Measurements from ENCODE around the gene ABCA12.

ABCA12 gene

DNA sequence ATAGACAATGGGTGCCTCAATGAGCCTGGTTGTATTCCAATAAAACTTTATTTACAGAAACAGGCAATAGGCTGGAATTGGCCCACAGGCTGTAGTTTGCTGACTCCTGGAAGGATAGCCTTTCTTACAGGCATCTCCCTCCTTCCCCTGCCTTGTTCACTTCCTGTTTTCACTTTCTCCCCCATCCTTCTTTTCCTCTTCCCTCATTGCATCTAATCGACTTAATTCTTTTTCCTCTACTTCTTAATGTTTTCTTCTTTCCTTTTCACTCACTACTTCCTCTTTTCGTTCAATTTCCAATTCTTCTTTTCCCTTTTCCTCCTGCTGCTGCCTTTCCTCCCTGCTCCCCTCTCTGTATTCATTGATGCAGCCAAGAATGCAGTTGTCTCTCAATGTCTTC, 70.0 kb downstream of the ABCA12 start:
- DNase-seq (ENCODE audit: low read depth) = no peak
- H3K4me3 ChIP-seq (ENCODE audit: low read depth, low read length) = no peak overlapping the region
- TF ChIP-seq, protein P1, sequence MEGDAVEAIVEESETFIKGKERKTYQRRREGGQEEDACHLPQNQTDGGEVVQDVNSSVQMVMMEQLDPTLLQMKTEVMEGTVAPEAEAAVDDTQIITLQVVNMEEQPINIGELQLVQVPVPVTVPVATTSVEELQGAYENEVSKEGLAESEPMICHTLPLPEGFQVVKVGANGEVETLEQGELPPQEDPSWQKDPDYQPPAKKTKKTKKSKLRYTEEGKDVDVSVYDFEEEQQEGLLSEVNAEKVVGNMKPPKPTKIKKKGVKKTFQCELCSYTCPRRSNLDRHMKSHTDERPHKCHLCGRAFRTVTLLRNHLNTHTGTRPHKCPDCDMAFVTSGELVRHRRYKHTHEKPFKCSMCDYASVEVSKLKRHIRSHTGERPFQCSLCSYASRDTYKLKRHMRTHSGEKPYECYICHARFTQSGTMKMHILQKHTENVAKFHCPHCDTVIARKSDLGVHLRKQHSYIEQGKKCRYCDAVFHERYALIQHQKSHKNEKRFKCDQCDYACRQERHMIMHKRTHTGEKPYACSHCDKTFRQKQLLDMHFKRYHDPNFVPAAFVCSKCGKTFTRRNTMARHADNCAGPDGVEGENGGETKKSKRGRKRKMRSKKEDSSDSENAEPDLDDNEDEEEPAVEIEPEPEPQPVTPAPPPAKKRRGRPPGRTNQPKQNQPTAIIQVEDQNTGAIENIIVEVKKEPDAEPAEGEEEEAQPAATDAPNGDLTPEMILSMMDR (conservative IDR thresholded peaks at IDR 0.05; ENCODE audit: low read depth, low read length) = no peak

DNA sequence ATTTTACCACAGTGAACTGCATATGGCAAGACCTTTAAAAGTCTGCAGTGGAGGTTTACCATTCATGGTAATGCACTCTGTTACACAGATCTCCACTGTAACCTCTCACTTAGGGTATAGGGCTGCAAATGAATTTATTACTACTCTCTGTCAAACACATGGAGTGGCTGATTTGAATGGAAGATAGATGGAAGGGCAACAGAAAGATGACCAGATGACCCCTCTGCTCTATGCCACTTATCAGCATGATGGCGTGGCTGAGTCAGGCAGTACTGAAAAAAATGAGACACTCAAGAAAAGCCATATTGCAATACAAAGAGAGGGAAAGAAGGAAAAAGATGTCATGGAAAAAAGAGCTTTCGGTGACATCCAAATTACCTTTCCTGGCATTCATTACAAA, 72.3 kb downstream of the ABCA12 start:
- no peak for DNase-seq (ENCODE audit: low read depth)

GRCh38 chr2:215063526-215063925, 74.9 kb downstream of the ABCA12 start:
- DNase-seq (ENCODE audit: low read depth) = no peak
- TF ChIP-seq, protein P1 (conservative IDR thresholded peaks at IDR 0.05; ENCODE audit: low read depth, low read length) = no peak
- H3K4me3 ChIP-seq (ENCODE audit: low read depth, low read length) = no peak overlapping the region

More for the DNA sequence above, 72.3 kb downstream of the ABCA12 start:
- TF ChIP-seq, protein P1 (conservative IDR thresholded peaks at IDR 0.05; ENCODE audit: low read depth, low read length) = no peak
- no peak overlapping the region for H3K4me3 ChIP-seq (ENCODE audit: low read depth, low read length)

DNA sequence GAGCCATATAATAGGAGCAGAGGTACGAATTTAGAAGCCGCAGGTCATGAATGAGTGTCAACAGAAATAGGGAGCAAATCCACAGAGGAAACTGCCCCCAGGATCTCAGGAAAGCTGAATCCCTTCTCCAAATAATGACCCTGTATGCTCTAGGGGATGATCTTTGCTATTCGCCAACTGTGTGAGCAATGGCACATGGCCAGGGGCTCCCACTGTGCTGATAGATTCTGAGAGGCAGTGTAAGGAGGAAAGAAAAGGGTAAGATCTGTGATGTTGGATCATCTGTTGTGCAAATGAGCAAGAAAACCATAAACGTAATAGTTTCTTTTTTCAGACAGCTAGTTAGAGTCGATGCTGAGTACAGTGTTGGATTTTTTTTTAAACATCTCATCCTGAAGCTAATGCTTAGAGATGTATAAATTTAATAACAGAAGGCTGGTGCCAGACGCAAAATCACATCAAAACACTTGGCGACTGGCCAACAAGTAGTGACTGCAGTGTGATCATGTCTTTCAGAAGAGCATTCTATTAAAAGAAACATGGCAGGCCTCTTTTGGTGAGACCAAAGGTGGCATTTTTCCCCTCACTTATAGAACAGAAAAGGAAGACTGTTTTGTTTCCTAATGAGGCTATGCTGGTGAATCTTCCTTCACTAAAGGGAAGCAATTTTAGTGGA, 77.4 kb downstream of the ABCA12 start:
- TF ChIP-seq, protein P1 (conservative IDR thresholded peaks at IDR 0.05; ENCODE audit: low read depth, low read length) = no peak
- no peak overlapping the region for H3K4me3 ChIP-seq (ENCODE audit: low read depth, low read length)
- no peak for DNase-seq (ENCODE audit: low read depth)

- no peak overlapping the region for H3K4me3 ChIP-seq (ENCODE audit: low read depth, low read length)
- TF ChIP-seq, protein P1 (conservative IDR thresholded peaks at IDR 0.05; ENCODE audit: low read depth, low read length) = no peak
- DNase-seq (ENCODE audit: low read depth) = peak; percentile 10
These were observed 78.7 kb downstream of the ABCA12 start for GRCh38 chr2:215059724-215060123.

DNA sequence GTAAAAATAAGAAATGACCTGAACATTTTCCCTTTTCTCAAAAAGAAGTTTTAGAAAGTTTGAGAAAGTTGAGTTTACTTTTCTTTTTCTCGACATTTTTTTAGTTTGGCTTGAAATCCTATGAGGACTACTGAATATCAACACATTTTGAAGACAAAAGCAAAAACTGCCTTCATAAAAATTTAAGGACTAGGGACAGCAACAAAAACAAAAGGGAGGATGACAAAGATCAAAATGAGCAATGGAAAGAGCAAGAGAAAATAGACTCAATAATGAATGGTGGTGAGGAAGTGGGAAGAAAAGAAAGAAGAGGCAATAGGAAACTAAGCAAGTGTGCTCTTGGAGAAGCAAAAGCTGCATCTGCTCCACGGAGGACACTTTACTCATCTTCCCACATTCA, 82.5 kb downstream of the ABCA12 start:
- TF ChIP-seq, protein P1 (conservative IDR thresholded peaks at IDR 0.05; ENCODE audit: low read depth, low read length) = no peak
- H3K4me3 ChIP-seq (ENCODE audit: low read depth, low read length) = no peak overlapping the region
- no peak for DNase-seq (ENCODE audit: low read depth)

DNA sequence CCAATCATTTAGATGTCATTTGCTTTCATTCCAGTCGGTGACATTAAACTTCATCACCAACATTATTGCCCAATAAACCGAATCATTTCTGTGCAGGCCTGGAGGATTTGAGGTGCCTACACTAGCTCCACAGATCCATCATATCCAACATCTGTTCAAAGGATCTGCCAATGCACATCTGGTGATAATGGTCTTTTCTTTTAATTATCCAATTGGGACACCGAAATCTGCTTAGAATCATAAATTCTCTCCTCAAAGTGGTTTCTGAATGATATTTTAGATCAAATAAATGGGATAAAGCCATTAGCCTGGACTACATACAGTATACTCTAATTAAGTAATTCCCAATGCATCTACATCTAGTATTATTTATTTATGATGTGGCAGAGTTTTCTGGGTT, 85.6 kb downstream of the ABCA12 start:
- H3K4me3 ChIP-seq (ENCODE audit: low read depth, low read length) = no peak overlapping the region
- DNase-seq (ENCODE audit: low read depth) = no peak
- TF ChIP-seq, protein P1 (conservative IDR thresholded peaks at IDR 0.05; ENCODE audit: low read depth, low read length) = no peak

Data from choroid plexus epithelial cell (primary cell).